HEK293 (cell line): ENCODE results near the gene HERC2.

ENCODE experiments used
- CTCF ChIA-PET: fragments of 350-600 bp; formaldehyde crosslinking; extraction: SDS; loops from one replicate; lab custom pipeline; 2021; ENCODE audit warnings: antibody characterized with exemption; lab: Yijun Ruan, JAX
- POLR2A ChIA-PET: fragments of 300-600 bp; formaldehyde crosslinking; extraction: SDS; loops from one replicate; lab custom pipeline; 2020; ENCODE audit warnings: antibody characterized with exemption, inconsistent platforms; lab: Yijun Ruan, JAX
- H3K27ac ChIP-seq: fragments of 200-500 bp; sonication (Bioruptor generic); 2 replicates; pipeline ENCODE4 v1.5.1; 2014; ENCODE audit warnings: low read depth, low read length, control low read depth, inconsistent platforms; ENCODE audit errors: extremely low read depth
- H3K36me3 ChIP-seq, 2 experiments: fragments of 200-500 bp in 1 of 2; sonication (Bioruptor generic) in 1 of 2; 1 replicate in 1 of 2; 2 replicates in 1 of 2; pipeline ENCODE4 v1.5.1; 2014 to 2017; ENCODE audit warnings: inconsistent platforms in 2 of 2, low read length in 2 of 2; ENCODE audit not compliant: control insufficient read depth in 2 of 2, insufficient read depth in 1 of 2
- H3K4me1 ChIP-seq: fragments of 200-500 bp; sonication (Bioruptor generic); 2 replicates; pipeline ENCODE4 v1.5.1; 2014; ENCODE audit warnings: mild to moderate bottlenecking, low read length, inconsistent platforms; ENCODE audit not compliant: control insufficient read depth, insufficient read depth
- H3K4me3 ChIP-seq: 2 replicates; pipeline ENCODE4 v1.5.1; 2011; ENCODE audit warnings: low read depth, mild to moderate bottlenecking, control low read depth, low read length, moderate library complexity
- H3K9me3 ChIP-seq: fragments of 200-500 bp; sonication (Bioruptor generic); 2 replicates; pipeline ENCODE4 v1.5.1; 2014; ENCODE audit warnings: low read depth, low read length, inconsistent platforms; ENCODE audit not compliant: control insufficient read depth, insufficient read depth
- BCL6B ChIP-seq: fragments of 450-650 bp; formaldehyde crosslinking; IDR thresholded peaks from 2 replicates; pipeline ENCODE4 v1.5.1; 2017; ENCODE audit warnings: missing biosample characterization, missing genetic modification characterization
- GLI2 ChIP-seq: fragments of 450-650 bp; formaldehyde crosslinking; IDR thresholded peaks from 2 replicates; pipeline ENCODE4; 2017; ENCODE audit warnings: missing biosample characterization, missing genetic modification characterization, low read depth, borderline replicate concordance
- PRDM10 ChIP-seq: fragments of 450-650 bp; formaldehyde crosslinking; IDR thresholded peaks from 2 replicates; pipeline ENCODE4 v1.5.1; 2016; ENCODE audit warnings: missing biosample characterization, missing genetic modification characterization
- SETDB1 ChIP-seq: IDR thresholded peaks from one replicate; pipeline ENCODE4 v1.6.1; 2017; ENCODE audit warnings: mild to moderate bottlenecking, low read length, moderate library complexity, mixed read lengths; ENCODE audit not compliant: insufficient read length
- SP7 ChIP-seq: fragments of 450-650 bp; formaldehyde crosslinking; IDR thresholded peaks from 2 replicates; pipeline ENCODE4 v1.5.1; 2016; ENCODE audit warnings: missing biosample characterization, missing genetic modification characterization
- WT1 ChIP-seq: fragments of 450-650 bp; formaldehyde crosslinking; IDR thresholded peaks from 2 replicates; pipeline ENCODE4 v1.5.1; 2016; ENCODE audit warnings: missing biosample characterization, missing genetic modification characterization
- YY1 ChIP-seq: fragments of 450-650 bp; formaldehyde crosslinking; IDR thresholded peaks from 2 replicates; pipeline ENCODE4 v1.5.1; 2018; ENCODE audit warnings: missing biosample characterization, missing genetic modification characterization
- ZBTB48 ChIP-seq: fragments of 450-650 bp; formaldehyde crosslinking; IDR thresholded peaks from 2 replicates; pipeline ENCODE4 v1.5.1; 2016; ENCODE audit warnings: missing biosample characterization, missing genetic modification characterization
- ZFP37 ChIP-seq: fragments of 450-650 bp; formaldehyde crosslinking; IDR thresholded peaks from 2 replicates; pipeline ENCODE4 v1.5.1; 2016; ENCODE audit warnings: missing biosample characterization, missing genetic modification characterization
- ZNF140 ChIP-seq: fragments of 450-650 bp; formaldehyde crosslinking; IDR thresholded peaks from 2 replicates; pipeline ENCODE4 v1.5.1; 2016; ENCODE audit warnings: missing biosample characterization, missing genetic modification characterization
- ZNF157 ChIP-seq: fragments of 450-650 bp; formaldehyde crosslinking; IDR thresholded peaks from 2 replicates; pipeline ENCODE4 v1.5.1; 2016; ENCODE audit warnings: missing biosample characterization, missing genetic modification characterization
- ZNF169 ChIP-seq: fragments of 450-650 bp; formaldehyde crosslinking; IDR thresholded peaks from 2 replicates; pipeline ENCODE4 v1.5.1; 2016; ENCODE audit warnings: missing biosample characterization, missing genetic modification characterization
- ZNF2 ChIP-seq: fragments of 450-650 bp; formaldehyde crosslinking; IDR thresholded peaks from 2 replicates; pipeline ENCODE4 v1.5.1; 2016; ENCODE audit warnings: missing biosample characterization, missing genetic modification characterization
- ZNF248 ChIP-seq: fragments of 450-650 bp; formaldehyde crosslinking; IDR thresholded peaks from 2 replicates; pipeline ENCODE4 v1.5.1; 2017; ENCODE audit warnings: missing biosample characterization, missing genetic modification characterization
- ZNF26 ChIP-seq: fragments of 450-650 bp; formaldehyde crosslinking; IDR thresholded peaks from 2 replicates; pipeline ENCODE4 v1.5.1; 2016; ENCODE audit warnings: missing biosample characterization, missing genetic modification characterization
- ZNF266 ChIP-seq: fragments of 450-650 bp; formaldehyde crosslinking; IDR thresholded peaks from 2 replicates; pipeline ENCODE4 v1.5.1; 2016; ENCODE audit warnings: missing biosample characterization, missing genetic modification characterization, low read depth
- ZNF292 ChIP-seq: fragments of 450-650 bp; formaldehyde crosslinking; IDR thresholded peaks from 2 replicates; pipeline ENCODE4 v1.5.1; 2016; ENCODE audit warnings: low read depth, missing biosample characterization, missing genetic modification characterization, borderline replicate concordance
- ZNF341 ChIP-seq: fragments of 450-650 bp; formaldehyde crosslinking; IDR thresholded peaks from 2 replicates; pipeline ENCODE4; 2016; ENCODE audit warnings: low read depth, missing biosample characterization, missing genetic modification characterization
- ZNF398 ChIP-seq: fragments of 450-650 bp; formaldehyde crosslinking; IDR thresholded peaks from 2 replicates; pipeline ENCODE4 v1.5.1; 2017; ENCODE audit warnings: missing biosample characterization, missing genetic modification characterization
- ZNF510 ChIP-seq: fragments of 450-650 bp; formaldehyde crosslinking; IDR thresholded peaks from 2 replicates; pipeline ENCODE4 v1.5.1; 2018; ENCODE audit warnings: mild to moderate bottlenecking, missing genetic modification characterization, missing biosample characterization; ENCODE audit not compliant: insufficient replicate concordance
- ZNF555 ChIP-seq: fragments of 450-650 bp; formaldehyde crosslinking; conservative IDR thresholded peaks from 2 replicates; pipeline ENCODE4 v1.5.1; 2017; ENCODE audit warnings: missing biosample characterization, mild to moderate bottlenecking, missing genetic modification characterization, inconsistent platforms
- ZNF585B ChIP-seq: fragments of 450-650 bp; formaldehyde crosslinking; IDR thresholded peaks from 2 replicates; pipeline ENCODE4 v1.5.1; 2016; ENCODE audit warnings: missing biosample characterization, missing genetic modification characterization
- ZNF600 ChIP-seq: fragments of 450-650 bp; formaldehyde crosslinking; IDR thresholded peaks from 2 replicates; pipeline ENCODE4 v1.5.1; 2016; ENCODE audit warnings: missing biosample characterization, missing genetic modification characterization
- ZNF843 ChIP-seq: fragments of 450-650 bp; formaldehyde crosslinking; IDR thresholded peaks from 2 replicates; pipeline ENCODE4 v1.5.1; 2016; ENCODE audit warnings: missing biosample characterization, missing genetic modification characterization
- ZSCAN23 ChIP-seq: fragments of 450-650 bp; formaldehyde crosslinking; IDR thresholded peaks from 2 replicates; pipeline ENCODE4 v1.5.1; 2016; ENCODE audit warnings: missing biosample characterization, missing genetic modification characterization
- TF ChIP-seq, protein P1 (sequence below): fragments of 450-650 bp; formaldehyde crosslinking; IDR thresholded peaks from 2 replicates; pipeline ENCODE4 v1.5.1; 2016; ENCODE audit warnings: missing biosample characterization, missing genetic modification characterization

Gene HERC2

DNA sequence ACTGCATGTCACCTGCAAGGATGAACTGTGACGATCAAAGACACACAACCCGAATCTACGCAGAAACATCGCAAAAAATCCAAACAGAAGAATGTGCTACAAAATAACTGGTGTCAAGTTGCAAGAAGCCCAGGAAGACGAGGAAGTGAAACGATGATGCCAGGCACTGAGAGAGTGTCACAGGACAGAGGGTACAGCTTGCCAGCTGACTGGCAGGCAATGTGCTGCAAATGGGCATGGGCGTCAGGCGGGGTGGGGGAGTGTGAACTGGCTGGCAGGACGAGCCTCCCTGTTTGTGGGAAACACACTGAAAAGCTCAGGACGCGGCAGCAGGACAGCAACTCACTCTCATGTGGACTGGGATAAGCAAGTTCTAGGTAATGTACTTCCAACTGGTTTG lies 193.9 kb downstream of the HERC2 start:
- TF ChIP-seq ZSCAN23 (no peak), ZNF248 (tag by site-specific recombination) (no peak), ZNF292 (tag by site-specific recombination) (no peak), SP7 (tag by site-specific recombination) (no peak), ZNF398 (no peak), ZFP37 (tag by site-specific recombination) (no peak), WT1 (tag by site-specific recombination) (no peak), SETDB1 (no peak), ZNF510 (tag by site-specific recombination) (no peak), ZNF266 (tag by site-specific recombination) (no peak), YY1 (tag by site-specific recombination) (no peak), ZNF555 (tag by site-specific recombination) (no peak), GLI2 (tag by site-specific recombination) (no peak), ZNF169 (no peak), ZNF26 (no peak)
- TF ChIP-seq, all 188 proteins: peak for 0
- H3K4me3 ChIP-seq, result no peak overlapping the region
- H3K9me3 ChIP-seq, result no peaks in the 10 kb centered on the region
- H3K27ac ChIP-seq, result no peak overlapping the region
- CTCF ChIA-PET, result no interaction called here
- POLR2A ChIA-PET, result no interaction called here
- H3K4me1 ChIP-seq, result no peaks in the 10 kb centered on the region
- H3K36me3 ChIP-seq, result peaks cover 0 to 75% of the 10 kb centered on the region in 2 experiments; a peak in 1 of 3 replicates

- peaks cover 0 to 75% of the 10 kb centered on the region in 2 experiments; a peak in 1 of 3 replicates for H3K36me3 ChIP-seq
- no peaks in the 10 kb centered on the region for H3K4me1 ChIP-seq
- no peak overlapping the region for H3K27ac ChIP-seq
- TF ChIP-seq, protein P1, sequence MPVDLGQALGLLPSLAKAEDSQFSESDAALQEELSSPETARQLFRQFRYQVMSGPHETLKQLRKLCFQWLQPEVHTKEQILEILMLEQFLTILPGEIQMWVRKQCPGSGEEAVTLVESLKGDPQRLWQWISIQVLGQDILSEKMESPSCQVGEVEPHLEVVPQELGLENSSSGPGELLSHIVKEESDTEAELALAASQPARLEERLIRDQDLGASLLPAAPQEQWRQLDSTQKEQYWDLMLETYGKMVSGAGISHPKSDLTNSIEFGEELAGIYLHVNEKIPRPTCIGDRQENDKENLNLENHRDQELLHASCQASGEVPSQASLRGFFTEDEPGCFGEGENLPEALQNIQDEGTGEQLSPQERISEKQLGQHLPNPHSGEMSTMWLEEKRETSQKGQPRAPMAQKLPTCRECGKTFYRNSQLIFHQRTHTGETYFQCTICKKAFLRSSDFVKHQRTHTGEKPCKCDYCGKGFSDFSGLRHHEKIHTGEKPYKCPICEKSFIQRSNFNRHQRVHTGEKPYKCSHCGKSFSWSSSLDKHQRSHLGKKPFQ (tag by site-specific recombination), result no peak
- TF ChIP-seq ZNF843 (tag by site-specific recombination), result no peak
- TF ChIP-seq ZNF140 (tag by site-specific recombination), result no peak
- TF ChIP-seq ZNF341 (tag by site-specific recombination), result no peak
- no peak for TF ChIP-seq ZNF157
- TF ChIP-seq ZNF585B, result no peak
- no peak for TF ChIP-seq BCL6B (tag by site-specific recombination)
- TF ChIP-seq PRDM10 (tag by site-specific recombination), result no peak
- TF ChIP-seq ZBTB48, result no peak
- TF ChIP-seq ZNF600 (tag by site-specific recombination), result no peak
- no peak for TF ChIP-seq ZNF2 (tag by site-specific recombination)
- H3K4me3 ChIP-seq, result no peak overlapping the region
- no peaks in the 10 kb centered on the region for H3K9me3 ChIP-seq
- ChIA-PET POLR2A (no interaction called here), CTCF (no interaction called here)
Measured at GRCh38 chr15:28127036-28127435, 194.9 kb downstream of the HERC2 start.
